ENCODE results near the gene RAX2. TPM values are rescaled to one million over a fixed set of nuclear protein-coding genes. Genes with fewer than 3 reads are reported as not detected.
"Not testable (repeated sequence)": the region's sequence is repeated elsewhere in the genome, so short reads cannot be mapped to it uniquely, and the experiment has no call there.

RAX2 gene
- total RNA-seq, 1 experiment from 2014 or later: not detected

DNA sequence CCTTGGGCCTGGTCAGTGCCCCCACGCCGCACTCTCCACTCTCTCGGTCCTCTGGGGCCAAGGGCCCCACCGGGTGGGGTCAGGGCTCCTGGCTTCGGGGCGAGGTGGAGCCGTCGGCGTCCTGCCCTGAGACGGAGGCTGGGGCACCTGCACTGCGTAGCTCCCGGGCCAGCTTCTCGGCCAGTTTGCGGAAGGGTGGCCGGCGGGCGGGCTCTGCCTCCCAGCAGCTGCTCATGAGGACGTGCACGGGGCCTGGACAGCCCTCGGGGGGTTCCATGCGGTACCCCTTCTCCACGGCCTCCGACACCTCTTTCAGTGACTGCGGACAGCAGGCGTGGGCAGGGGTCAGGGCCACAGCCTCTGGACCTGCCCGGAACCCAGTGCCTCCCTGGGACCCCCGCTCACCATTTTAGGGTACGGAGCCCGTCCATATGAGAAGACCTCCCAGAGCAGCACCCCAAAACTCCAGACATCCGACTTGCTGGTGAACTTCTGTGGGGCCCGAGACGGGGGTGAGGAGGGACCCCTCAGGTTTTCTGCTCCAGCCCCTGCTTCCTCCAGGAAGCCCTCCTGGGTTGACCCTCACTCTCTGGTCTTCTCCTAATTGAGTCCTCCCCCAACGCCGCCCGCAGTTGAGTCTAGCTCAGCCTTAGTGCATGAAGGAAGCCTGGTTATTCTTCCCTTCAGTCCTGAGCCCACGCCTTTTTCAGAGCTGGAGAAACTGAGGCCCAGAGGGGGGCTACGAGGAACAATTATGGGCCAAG lies 6.3 kb upstream of the RAX2 start:
- DNase-seq (ENCODE audit: low spot score): no peak

- no peak for DNase-seq (ENCODE audit: low spot score)
Observed at GRCh38 chr19:3776479-3777040, 4.5 kb upstream of the RAX2 start.

GRCh38 chr19:3775831-3776230 lies 3.8 kb upstream of the RAX2 start:
- no peak for DNase-seq (ENCODE audit: low spot score)

DNA sequence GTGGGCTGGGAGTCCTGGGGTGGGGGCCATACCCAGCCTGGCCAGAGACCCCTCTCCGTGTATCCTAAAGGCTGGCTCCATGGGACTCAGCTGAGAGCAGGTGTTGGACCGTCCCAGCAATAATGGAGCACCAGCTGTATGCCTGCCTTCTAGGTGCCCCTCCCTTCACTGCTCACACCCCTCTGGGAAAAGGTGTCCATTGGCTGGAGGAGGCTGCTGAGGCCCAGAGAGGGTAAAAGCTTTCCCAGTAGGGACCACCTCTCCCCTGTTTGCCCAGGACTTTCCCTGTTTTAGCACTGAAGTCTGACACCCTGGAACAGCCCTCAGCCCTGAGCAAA lies 3.3 kb upstream of the RAX2 start:
- no peak for DNase-seq (ENCODE audit: low spot score)

DNA sequence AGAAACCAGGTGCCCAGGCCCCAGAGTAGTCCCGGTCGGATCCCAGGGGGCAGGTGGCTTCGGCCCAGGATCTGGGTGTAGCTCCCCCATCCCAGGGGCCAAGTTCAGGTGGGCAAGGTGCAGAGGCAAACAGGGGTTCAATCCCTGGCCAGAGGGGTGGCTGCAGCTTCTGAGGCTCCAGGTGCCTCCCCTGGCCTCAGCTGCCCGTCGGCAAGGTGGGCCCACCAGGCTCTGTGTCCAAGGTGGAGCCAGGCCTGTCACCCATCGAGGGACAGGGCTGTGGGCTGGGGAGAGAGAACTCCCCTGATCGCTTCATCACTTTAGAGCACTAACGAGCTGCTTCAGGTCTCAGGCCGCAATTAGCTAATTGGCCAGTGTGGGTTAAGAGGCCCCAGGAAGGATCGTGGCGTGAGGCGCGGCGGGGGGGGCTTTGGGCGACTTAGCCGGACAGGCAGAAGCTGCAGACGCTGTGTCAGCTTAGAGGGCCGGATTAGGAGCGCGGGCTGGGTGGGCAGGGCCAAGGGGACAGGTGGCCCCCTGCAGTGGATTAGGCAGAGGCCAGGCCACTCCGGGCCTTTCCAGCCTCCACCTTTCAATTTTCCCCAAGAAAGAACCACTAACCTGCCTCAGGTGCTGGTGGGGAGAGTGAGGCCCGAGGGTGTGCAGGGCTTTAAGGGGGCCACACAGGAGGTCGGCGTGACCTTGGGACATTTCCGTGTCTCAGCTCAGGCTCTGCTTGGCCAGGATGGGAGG lies 2.8 kb upstream of the RAX2 start:
- no peak for DNase-seq (ENCODE audit: low spot score)

GRCh38 chr19:3773814-3774515 lies 1.9 kb upstream of the RAX2 start:
- DNase-seq (ENCODE audit: low spot score): no peak

DNA sequence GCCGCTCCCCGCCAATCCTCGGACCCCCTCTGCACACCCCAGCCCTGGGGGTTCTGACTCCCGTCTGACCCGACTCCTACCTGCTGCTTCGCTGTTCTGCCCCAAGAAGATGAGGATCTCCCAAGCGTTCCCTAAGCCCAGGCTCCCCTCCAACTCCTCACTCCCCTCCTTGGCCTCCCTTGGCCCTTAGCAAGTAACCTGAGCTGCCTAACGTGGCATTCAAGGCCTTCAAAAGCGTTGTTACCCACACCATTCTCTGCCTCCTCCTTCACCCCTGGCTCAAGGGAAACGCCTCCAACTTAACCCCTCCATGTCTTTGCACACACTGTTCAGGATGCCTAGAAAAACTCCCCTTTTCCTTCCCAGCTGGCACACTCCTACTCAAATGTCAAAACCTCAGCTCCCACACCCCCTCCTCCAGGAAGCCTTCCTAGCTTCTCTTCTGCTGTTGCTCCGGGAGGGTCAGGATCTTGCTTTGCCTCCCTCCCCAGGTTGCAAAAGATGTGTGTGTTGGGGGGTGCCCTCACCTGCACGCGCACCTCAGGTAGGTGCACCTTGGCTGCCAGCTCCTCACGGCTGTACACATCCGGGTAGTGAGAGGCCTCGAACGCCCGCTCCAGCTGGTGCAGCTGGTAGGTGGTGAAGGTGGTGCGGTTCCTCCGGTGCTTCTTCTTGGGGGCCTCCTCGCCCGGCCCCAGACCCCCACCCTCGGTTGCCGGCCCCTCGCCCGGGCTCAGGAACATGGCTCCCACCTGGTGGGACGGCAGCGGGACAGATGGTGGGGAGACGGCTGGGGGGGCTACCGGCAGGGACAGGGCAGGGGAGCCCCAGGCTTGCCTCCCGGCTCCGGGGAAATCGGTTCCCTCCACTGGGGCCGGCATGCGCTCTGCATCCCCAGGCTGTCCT lies 775 bp downstream of the RAX2 start:
- no peak for DNase-seq (ENCODE audit: low spot score)

- DNase-seq (ENCODE audit: low spot score): no peak
Observed at GRCh38 chr19:3770136-3770999, 1.7 kb downstream of the RAX2 start.

GRCh38 chr19:3769494-3769893 lies 2.5 kb downstream of the RAX2 start:
- no peak for DNase-seq (ENCODE audit: low spot score)

- DNase-seq (ENCODE audit: low spot score): no peak
Observed at GRCh38 chr19:3768748-3769099, 3.3 kb downstream of the RAX2 start.

GRCh38 chr19:3768015-3768747 lies 3.8 kb downstream of the RAX2 start:
- no peak for DNase-seq (ENCODE audit: low spot score)

DNA sequence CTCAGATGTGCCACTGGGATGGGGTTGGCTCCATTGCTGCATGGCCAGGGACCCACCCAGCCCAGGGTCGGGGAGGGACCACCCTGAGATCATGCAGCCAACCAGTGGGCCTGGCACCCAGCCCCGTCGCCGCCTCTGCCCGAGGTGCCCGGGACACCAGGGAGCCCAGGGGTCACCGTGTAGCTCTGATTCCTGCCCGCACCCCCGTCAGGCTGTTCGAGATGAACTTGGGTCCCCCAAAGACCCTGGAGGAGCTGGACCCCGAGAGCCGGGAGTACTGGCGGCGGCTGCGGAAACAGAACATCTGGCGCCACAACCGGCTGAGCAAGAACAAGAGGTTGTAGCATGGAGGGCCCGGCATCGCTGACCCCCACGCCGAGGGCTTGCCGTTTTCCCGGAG lies 5.0 kb downstream of the RAX2 start:
- DNase-seq (ENCODE audit: low spot score): no peak

- DNase-seq (ENCODE audit: low spot score): no peak
Observed at GRCh38 chr19:3766520-3766919, 5.5 kb downstream of the RAX2 start.

DNA sequence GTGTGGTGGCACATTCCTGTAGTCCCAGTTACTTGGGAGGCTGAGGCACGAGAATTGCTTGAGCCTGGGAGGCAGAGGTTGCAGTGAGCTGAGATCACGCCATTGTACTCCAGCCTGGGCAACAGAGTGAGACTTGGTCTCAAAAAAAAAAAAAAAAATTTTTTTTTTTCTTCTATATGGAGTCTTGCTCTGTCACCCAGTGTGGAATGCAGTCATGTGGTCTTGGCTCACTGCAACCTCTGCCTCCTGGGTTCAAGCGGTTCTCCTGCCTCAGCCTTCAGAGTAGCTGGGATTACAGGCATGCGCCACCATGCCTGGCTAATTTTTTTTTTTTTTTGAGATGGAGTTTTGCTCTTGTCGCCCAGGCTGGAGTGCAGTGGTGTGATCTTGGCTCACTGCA lies 6.3 kb downstream of the RAX2 start:
- not testable (repeated sequence) for DNase-seq (ENCODE audit: low spot score)

GRCh38 chr19:3765121-3765520 lies 6.9 kb downstream of the RAX2 start:
- no peak for DNase-seq (ENCODE audit: low spot score)

DNA sequence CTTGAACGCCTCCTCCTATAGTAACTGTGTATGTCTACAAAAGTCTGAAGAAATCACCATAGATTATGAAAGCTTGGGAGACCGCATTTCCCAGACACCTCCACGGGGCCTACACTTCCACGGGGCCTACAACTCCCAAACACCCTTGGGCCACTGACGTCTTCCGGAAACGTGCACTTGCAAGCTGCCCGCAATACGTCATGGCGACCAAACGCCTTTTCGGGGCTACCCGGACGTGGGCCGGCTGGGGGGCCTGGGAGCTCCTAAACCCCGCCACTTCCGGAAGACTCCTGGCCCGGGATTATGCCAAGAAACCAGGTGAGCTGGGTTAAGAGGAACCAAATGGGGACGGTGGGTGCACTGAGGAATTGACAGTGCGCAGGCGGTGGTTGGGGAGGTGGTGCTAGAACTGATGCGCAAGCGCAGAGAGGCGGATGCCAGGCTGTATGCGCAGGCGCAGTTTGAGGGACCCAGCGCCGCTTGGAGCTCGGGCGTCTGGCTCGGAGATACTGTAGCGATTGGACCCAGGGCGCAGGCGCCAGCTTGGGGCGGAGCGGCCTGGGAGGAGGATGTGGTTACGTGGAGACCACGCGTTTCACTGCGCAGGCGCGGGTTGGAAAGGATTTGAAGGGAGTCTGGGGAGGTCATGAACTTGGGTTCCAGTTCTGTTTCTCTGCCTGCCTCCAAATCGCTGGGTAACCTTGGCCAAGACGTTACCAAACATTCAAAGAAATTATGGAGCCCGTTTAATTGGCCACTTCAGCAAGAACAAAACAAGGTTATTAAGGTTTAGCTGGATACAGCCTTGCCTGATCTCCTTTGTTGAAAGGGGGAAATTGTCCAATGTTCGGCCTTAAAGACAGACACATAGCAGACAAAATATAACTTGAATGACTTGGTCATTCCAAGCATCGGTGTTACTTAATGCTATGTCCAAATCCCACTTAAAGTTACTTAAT lies 9.2 kb downstream of the RAX2 start, which contains the start of gene MRPL54:
TSS of gene MRPL54 (plus strand) at position 182 of the 959 bp plus-strand sequence. CDS start at position 201, 19 bp downstream.
- peak; percentile 98 for DNase-seq (ENCODE audit: low spot score)

DNA sequence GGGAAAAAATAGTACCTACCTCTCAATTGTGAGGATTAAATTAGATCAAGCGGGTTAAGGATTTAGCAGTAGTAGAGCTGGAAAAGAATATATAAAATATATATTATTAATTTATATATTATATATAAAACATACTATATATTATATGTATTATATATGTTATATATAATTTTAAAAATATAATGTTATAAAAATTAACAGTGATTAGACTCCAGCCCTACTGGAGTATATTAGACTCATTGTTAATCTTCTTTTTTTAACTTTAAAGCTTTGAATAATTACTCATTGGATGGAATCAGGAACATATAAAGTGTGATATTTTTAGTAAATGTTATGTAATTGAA lies 9.9 kb downstream of the RAX2 start:
- no peak for DNase-seq (ENCODE audit: low spot score)

- peak; percentile 85 for DNase-seq (ENCODE audit: low spot score)
Observed at GRCh38 chr19:3761382-3762129, 10.5 kb downstream of the RAX2 start, which contains the start of gene APBA3. Gene APBA3, minus strand, starts transcription at chr19:3761692. Its CDS starts 1,428 bp downstream, at chr19:3760264.
